Thyroid gland (tissue), 4 donors: ENCODE results near the gene GLG1. TPM values are rescaled to one million over a fixed set of nuclear protein-coding genes. Genes with fewer than 3 reads are reported as not detected.

Experiments used
- DNase-seq, 2 donors: peaks; one replicate each; pipeline ENCODE4 v3.0.0-alpha.2; 2019
- H3K27ac ChIP-seq, 3 donors: fragments of 200-600 bp; sonication (generic); 1 replicate in 2 of 3; 2 replicates in 1 of 3; pipeline ENCODE4 v1.5.1; 2016 to 2019; ENCODE audit warnings: mild to moderate bottlenecking in 1 of 3, moderate library complexity in 1 of 3
- H3K27me3 ChIP-seq: fragments of 200-600 bp; sonication (generic); one replicate; pipeline ENCODE4 v1.5.1; 2019
- H3K36me3 ChIP-seq, 2 donors: fragments of 200-600 bp; sonication (generic); one replicate each; pipeline ENCODE4 v1.5.1; 2016 to 2019
- H3K4me1 ChIP-seq, 2 donors: fragments of 200-600 bp; sonication (generic); one replicate each; pipeline ENCODE4 v1.5.1; 2017 to 2019
- H3K4me3 ChIP-seq, 3 donors: fragments of 200-600 bp; sonication (generic); replicated peaks in 1 of 3; 1 replicate in 2 of 3; 2 replicates in 1 of 3; pipeline ENCODE4 v1.5.1; 2016; ENCODE audit warnings: mild to moderate bottlenecking in 1 of 3
- H3K9me3 ChIP-seq: fragments of 200-600 bp; sonication (generic); one replicate; pipeline ENCODE4 v1.5.1; 2017
- POLR2A ChIP-seq, 2 donors: fragments of 450-650 bp; IDR thresholded peaks; one replicate each; pipeline ENCODE4 v1.6.1; 2017; ENCODE audit warnings: antibody characterized with exemption in 2 of 2, mild to moderate bottlenecking in 2 of 2, moderate library complexity in 1 of 2
- WGBS, 2 donors: methylation state at CpG; one replicate each; pipeline ENCODE4 v1.1.5; 2017; 5-methylcytosine and 5-hydroxymethylcytosine counted together
- intact Hi-C: fragments of 100-400 bp; cut with DNase I; formaldehyde crosslinking; loops from one replicate; pipeline ENCODE4 v1.15.1; 2023
- total RNA-seq, 4 donors: library from RNA; depleted of rRNA; stranded (reverse); fragments of >200 nt; gene quantifications; one replicate each; pipeline ENCODE4 v1.2.3, GENCODE V29; 2016
- TF ChIP-seq, protein P1 (sequence below), 6 experiments: fragments of 200-600 bp in 3 of 6; fragments of 450-650 bp in 3 of 6; sonication (generic) in 3 of 6; IDR thresholded peaks; one replicate each; pipeline ENCODE4 v1.5.1; 2016 to 2019; ENCODE audit warnings: antibody characterized with exemption in 6 of 6, mild to moderate bottlenecking in 2 of 6, inconsistent platforms in 1 of 6, moderate library complexity in 1 of 6

The GLG1 gene
- total RNA-seq, 4 donors from 2014 or later, result 127 to 182 (median 151) TPM

DNA sequence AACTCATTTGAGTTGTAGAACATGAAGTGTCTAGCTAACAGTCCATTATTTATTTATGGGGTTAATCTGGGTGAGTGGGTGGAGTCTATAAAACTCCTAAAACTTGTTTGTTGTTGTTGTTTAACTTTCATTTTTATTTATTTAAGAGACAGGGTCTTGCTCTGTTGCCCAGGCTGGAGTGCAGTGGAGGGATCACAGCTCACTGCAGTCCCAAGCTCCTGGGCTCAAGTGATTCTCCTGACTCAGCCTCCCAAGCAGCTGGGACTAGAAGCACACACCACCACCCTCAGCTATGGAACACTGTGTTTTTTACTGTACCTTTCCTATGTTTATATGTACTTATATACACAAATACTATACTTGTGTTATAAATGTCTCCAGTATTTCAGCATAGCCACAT is 107.8 kb downstream of the GLG1 start:
- TF ChIP-seq, protein P1, sequence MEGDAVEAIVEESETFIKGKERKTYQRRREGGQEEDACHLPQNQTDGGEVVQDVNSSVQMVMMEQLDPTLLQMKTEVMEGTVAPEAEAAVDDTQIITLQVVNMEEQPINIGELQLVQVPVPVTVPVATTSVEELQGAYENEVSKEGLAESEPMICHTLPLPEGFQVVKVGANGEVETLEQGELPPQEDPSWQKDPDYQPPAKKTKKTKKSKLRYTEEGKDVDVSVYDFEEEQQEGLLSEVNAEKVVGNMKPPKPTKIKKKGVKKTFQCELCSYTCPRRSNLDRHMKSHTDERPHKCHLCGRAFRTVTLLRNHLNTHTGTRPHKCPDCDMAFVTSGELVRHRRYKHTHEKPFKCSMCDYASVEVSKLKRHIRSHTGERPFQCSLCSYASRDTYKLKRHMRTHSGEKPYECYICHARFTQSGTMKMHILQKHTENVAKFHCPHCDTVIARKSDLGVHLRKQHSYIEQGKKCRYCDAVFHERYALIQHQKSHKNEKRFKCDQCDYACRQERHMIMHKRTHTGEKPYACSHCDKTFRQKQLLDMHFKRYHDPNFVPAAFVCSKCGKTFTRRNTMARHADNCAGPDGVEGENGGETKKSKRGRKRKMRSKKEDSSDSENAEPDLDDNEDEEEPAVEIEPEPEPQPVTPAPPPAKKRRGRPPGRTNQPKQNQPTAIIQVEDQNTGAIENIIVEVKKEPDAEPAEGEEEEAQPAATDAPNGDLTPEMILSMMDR (IDR thresholded peaks at IDR 0.05), result no peak
- TF ChIP-seq POLR2A (IDR thresholded peaks at IDR 0.05), result no peak
- intact Hi-C loops, result no loop called here
- DNase-seq, result no peak
- peaks cover 17 to 19% of the 10 kb centered on the region in 2 donors for H3K4me1 ChIP-seq
- peaks cover 0 to 8% of the 10 kb centered on the region in 2 donors for H3K36me3 ChIP-seq
- H3K4me3 ChIP-seq, result no peak overlapping the region
- H3K27ac ChIP-seq, result no peak overlapping the region
- no peaks in the 10 kb centered on the region for H3K9me3 ChIP-seq
- H3K27me3 ChIP-seq, result no peaks in the 10 kb centered on the region

DNA sequence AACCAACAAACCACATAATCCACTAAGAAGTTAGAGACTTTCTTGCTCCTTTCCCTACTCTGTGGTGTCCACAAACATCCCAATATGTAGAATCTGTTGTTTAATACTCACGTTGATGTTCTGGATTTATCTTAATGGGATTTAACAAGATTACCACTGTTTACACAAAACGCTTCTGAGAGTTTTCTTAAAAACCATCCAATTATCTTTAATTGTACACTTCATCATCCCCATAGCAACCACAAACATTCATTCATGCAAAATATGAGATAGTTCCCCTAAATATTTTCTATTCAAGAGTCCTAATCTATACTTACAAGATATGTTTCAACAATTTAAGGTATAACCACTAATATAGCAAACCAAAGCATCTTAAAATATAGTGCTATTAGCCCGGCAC is 109.2 kb downstream of the GLG1 start:
- Histone ChIP-seq H3K4me3 (no peak overlapping the region), H3K27ac (no peak overlapping the region), H3K9me3 (no peaks in the 10 kb centered on the region), H3K36me3 (peaks cover 0 to 12% of the 10 kb centered on the region in 2 donors), H3K27me3 (no peaks in the 10 kb centered on the region), H3K4me1 (peaks cover 17 to 19% of the 10 kb centered on the region in 2 donors)
- WGBS, 2 donors, result 91 to 94% methylated on average over 3 of the region's 3 CpGs
- intact Hi-C loops, result no loop called here
- DNase-seq, result no peak
- TF ChIP-seq, protein P1 (IDR thresholded peaks at IDR 0.05), result no peak
- TF ChIP-seq POLR2A (IDR thresholded peaks at IDR 0.05), result no peak

DNA sequence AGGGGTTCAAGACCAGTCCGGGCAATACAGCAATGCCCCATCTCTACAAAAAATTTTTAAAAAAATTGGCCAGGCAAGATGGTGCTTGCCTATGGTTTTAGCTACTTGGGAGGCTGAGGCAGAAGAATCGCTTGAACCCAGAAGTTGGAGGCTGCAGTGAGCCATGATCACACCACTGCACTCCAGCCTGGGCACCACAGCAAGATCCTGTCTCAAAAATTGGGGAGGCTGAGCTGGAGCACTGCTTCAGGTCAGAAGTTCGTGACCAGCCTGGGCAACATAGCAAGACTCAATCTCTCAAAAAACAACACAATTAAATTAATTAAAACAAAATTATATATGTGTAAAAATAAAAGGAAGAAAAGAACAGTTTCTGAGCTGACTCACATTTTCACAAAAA is 110.9 kb downstream of the GLG1 start:
- no peak for TF ChIP-seq POLR2A (IDR thresholded peaks at IDR 0.05)
- TF ChIP-seq, protein P1 (IDR thresholded peaks at IDR 0.05), result no peak
- Histone ChIP-seq H3K27ac (no peak overlapping the region), H3K9me3 (no peaks in the 10 kb centered on the region), H3K4me1 (peaks cover 3 to 4% of the 10 kb centered on the region in 2 donors), H3K4me3 (no peak overlapping the region), H3K27me3 (no peaks in the 10 kb centered on the region), H3K36me3 (peaks cover 5 to 21% of the 10 kb centered on the region in 2 donors)
- WGBS, 2 donors, result 97 to 98% methylated on average over 3 of the region's 3 CpGs
- intact Hi-C loops, result no loop called here
- DNase-seq, result no peak

DNA sequence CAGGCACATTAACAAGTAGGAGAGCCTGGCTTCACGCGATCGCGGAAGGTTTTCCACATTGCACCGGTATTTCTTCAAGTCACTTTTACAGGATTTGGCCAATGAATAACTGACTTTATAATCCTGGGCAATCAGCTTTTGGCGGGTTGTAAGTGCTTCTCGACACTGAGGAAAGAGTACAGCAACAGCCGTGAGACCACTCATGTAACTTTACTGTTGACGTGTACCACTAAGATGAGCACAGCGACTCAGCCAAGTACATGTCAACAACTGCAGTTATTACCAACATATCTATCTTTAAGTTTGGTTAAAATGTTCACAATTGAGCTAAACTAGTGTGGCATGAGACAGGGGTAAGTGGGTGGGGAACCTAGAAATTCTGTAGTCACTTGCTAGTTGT is 113.9 kb downstream of the GLG1 start:
- 96 to 97% methylated on average over 10 of the region's 10 CpGs for whole genome bisulfite sequencing, 2 donors
- Histone ChIP-seq H3K4me3 (no peak overlapping the region), H3K9me3 (no peaks in the 10 kb centered on the region), H3K4me1 (peaks cover 0 to 3% of the 10 kb centered on the region in 2 donors), H3K27me3 (no peaks in the 10 kb centered on the region), H3K27ac (no peak overlapping the region), H3K36me3 (peaks cover 13 to 38% of the 10 kb centered on the region in 2 donors)
- TF ChIP-seq, protein P1 (IDR thresholded peaks at IDR 0.05), result no peak
- TF ChIP-seq POLR2A (IDR thresholded peaks at IDR 0.05), result no peak
- intact Hi-C loops, result no loop called here
- DNase-seq, result no peak

DNA sequence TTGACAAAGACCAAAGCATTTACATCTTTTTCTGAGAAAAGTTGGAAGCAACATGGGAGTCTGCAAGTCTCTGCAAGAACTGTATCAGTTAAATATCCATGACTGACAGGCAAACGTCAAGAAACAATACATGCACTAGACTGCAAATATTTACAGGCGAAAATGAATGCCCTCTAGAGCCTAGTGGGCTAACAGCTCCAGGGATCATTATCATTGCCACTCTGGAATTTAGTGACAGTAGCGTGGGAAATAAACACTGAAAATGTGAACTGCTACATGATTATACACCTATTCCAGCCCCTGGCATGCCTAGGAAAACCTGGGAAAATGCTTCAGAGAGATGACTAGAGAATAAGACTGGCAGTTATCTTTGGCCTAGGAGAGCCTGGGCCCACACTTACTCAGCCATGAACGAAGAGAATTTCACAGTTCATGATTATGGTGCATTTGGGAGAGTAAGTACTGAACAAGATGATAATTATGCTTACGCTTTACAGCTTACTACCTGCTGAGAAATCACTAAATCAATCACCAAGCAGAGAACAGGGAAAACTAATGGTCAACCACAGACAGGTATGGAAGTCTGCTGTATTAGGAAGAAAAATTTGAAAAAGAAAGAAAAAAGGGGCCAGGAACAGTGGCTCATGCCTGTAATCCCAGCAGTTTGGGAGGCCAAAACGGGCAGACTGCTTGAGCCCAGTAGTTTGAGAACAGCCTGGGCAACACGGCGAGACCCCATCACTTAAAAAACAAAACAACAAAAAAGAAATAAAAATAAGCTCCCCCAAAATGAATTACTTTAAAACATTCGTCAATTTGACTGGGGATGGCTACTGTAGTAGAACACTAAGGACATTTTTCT is 119.0 kb downstream of the GLG1 start:
- Histone ChIP-seq H3K4me1 (peaks cover 6 to 14% of the 10 kb centered on the region in 2 donors), H3K9me3 (no peaks in the 10 kb centered on the region), H3K36me3 (peaks cover 25 to 29% of the 10 kb centered on the region in 2 donors), H3K27me3 (no peaks in the 10 kb centered on the region), H3K4me3 (no peak overlapping the region), H3K27ac (no peak overlapping the region)
- 84 to 85% methylated on average over 9 of the region's 9 CpGs for WGBS, 2 donors
- intact Hi-C loops, result no loop called here
- no peak for DNase-seq
- no peak for TF ChIP-seq POLR2A (IDR thresholded peaks at IDR 0.05)
- TF ChIP-seq, protein P1 (IDR thresholded peaks at IDR 0.05), result no peak
